Panc1 (cell line): ENCODE data around the gene RNU2-63P. TPM values are rescaled to one million over a fixed set of nuclear protein-coding genes. Genes with fewer than 3 reads are reported as not detected.

Source experiments
- ATAC-seq: fragments of 200-7000 bp; cut with Tn5 transposase; 2 replicates; pipeline ENCODE4 v1.9.1; 2020; ENCODE audit warnings: mild to moderate bottlenecking, moderate library complexity
- BruUV-seq: library from RNA; stranded (reverse); fragments of 400-500 nt; replicated peaks from 2 replicates; lab custom pipeline; 2021; lab: Mats Ljungman, UMichigan
- CTCF ChIA-PET: fragments of 300-600 bp; sonication (Branson Sonifier 250); formaldehyde crosslinking; loops from one replicate; lab custom pipeline; 2022; ENCODE audit warnings: antibody characterized with exemption; lab: Charles Lee
- POLR2A ChIA-PET: fragments of 300-600 bp; sonication (Branson Sonifier 250); formaldehyde crosslinking; loops from one replicate; lab custom pipeline; 2022; ENCODE audit warnings: antibody characterized with exemption; lab: Charles Lee
- DNase-seq: peaks from one replicate; pipeline ENCODE4 v3.0.0-alpha.2; 2010; ENCODE audit warnings: low read depth, low spot score
- H3K27ac ChIP-seq: 2 replicates; pipeline ENCODE4 v1.5.1; 2011; ENCODE audit warnings: mild to moderate bottlenecking, low read length, inconsistent platforms
- H3K27me3 ChIP-seq: fragments of 200-500 bp; sonication (Bioruptor generic); 2 replicates; pipeline ENCODE4 v1.6.0; 2014; ENCODE audit warnings: low read length, inconsistent platforms; ENCODE audit not compliant: control insufficient read depth, insufficient read depth
- H3K36me3 ChIP-seq: fragments of 200-500 bp; sonication (Bioruptor generic); 2 replicates; pipeline ENCODE4 v1.5.1; 2014; ENCODE audit warnings: inconsistent platforms, mild to moderate bottlenecking, low read length, moderate library complexity; ENCODE audit not compliant: control insufficient read depth, insufficient read depth
- H3K4me1 ChIP-seq: 2 replicates; pipeline ENCODE4 v1.5.1; 2011; ENCODE audit warnings: inconsistent platforms, mild to moderate bottlenecking, low read length, moderate library complexity; ENCODE audit not compliant: control insufficient read depth, insufficient read depth
- H3K4me3 ChIP-seq, 2 experiments: 2 replicates each; pipeline ENCODE4 v1.5.1; 2011 to 2012; ENCODE audit warnings: low read depth in 2 of 2, low read length in 2 of 2, mild to moderate bottlenecking in 2 of 2, inconsistent platforms in 1 of 2, moderate library complexity in 1 of 2
- H3K9me3 ChIP-seq: fragments of 200-500 bp; sonication (Bioruptor generic); 2 replicates; pipeline ENCODE4 v1.5.1; 2014; ENCODE audit warnings: low read depth, mild to moderate bottlenecking, inconsistent platforms, low read length, moderate library complexity; ENCODE audit not compliant: control insufficient read depth, insufficient read depth
- CTCF ChIP-seq: fragments of 450-650 bp; IDR thresholded peaks from 2 replicates; pipeline ENCODE4 v1.5.1; 2017; ENCODE audit warnings: mild to moderate bottlenecking
- POLR2AphosphoS5 ChIP-seq: IDR thresholded peaks from 2 replicates; pipeline ENCODE4 v1.6.1; 2012; ENCODE audit warnings: mild to moderate bottlenecking, low read depth, low read length, moderate library complexity
- REST ChIP-seq, 2 experiments: IDR thresholded peaks; 2 replicates each; pipeline ENCODE4 v1.6.1; 2011 to 2012; ENCODE audit warnings: low read depth in 2 of 2, control low read depth in 1 of 2, low read length in 1 of 2, mild to moderate bottlenecking in 1 of 2, moderate library complexity in 1 of 2; ENCODE audit not compliant: insufficient read depth in 1 of 2
- SIN3A ChIP-seq: IDR thresholded peaks from 2 replicates; pipeline ENCODE4 v1.6.1; 2012; ENCODE audit warnings: low read depth, mild to moderate bottlenecking, low read length, moderate library complexity, borderline replicate concordance; ENCODE audit not compliant: insufficient read depth
- TCF7L2 ChIP-seq: IDR thresholded peaks from 2 replicates; pipeline ENCODE4 v1.6.1; 2011; ENCODE audit warnings: mild to moderate bottlenecking, low read depth, low read length, inconsistent platforms
- in situ Hi-C: cut with HindIII; loops from 2 replicates; pipeline ENCODE4 v1.10.0; 2016; ENCODE audit warnings: low sequenced_read_pairs, low pct_unique_long_range_greater_than_20kb
- intact Hi-C: fragments of 100-400 bp; cut with micrococcal nuclease; formaldehyde crosslinking; loops from one replicate; pipeline ENCODE4 v1.10.0; 2022; ENCODE audit not compliant: unreplicated experiment
- total RNA-seq: library from RNA; stranded (reverse); gene quantifications from one replicate; pipeline ENCODE4 v1.2.1, GENCODE V29; 2021; ENCODE audit not compliant: unreplicated experiment

Gene RNU2-63P
- total RNA-seq, 1 experiment from 2014 or later: 14.0 TPM

- in situ Hi-C loops: no loop called here
- no peak for ATAC-seq
Measured at GRCh38 chr2:88058191-88058590, 41.8 kb upstream of the RNU2-63P start.

GRCh38 chr2:88057437-88057844, 41.1 kb upstream of the RNU2-63P start:
- intact Hi-C loops: no loop called here
- Histone ChIP-seq H3K4me1 (peaks cover 15% of the 10 kb centered on the region; the same call in 1 of the 2 replicates), H3K4me3 (no peak overlapping the region), H3K36me3 (0 out of 2 replicates have a peak, but pooled peaks cover 2% of the 10 kb centered on the region), H3K27me3 (no peaks in the 10 kb centered on the region), H3K9me3 (no peaks in the 10 kb centered on the region), H3K27ac (no peak overlapping the region)
- TF ChIP-seq SIN3A (no peak), CTCF (no peak), TCF7L2 (no peak), REST (IDR thresholded peaks at IDR 0.05; ENCODE audit: insufficient read depth in 1 of 2, low read depth in 2 of 2, low read length in 1 of 2) (no peak), POLR2AphosphoS5 (no peak)
- ATAC-seq: no peak
- BruUV-seq: no TSS peak
- CTCF ChIA-PET: no interaction called here
- in situ Hi-C loops: no loop called here
- no peak for DNase-seq
- POLR2A ChIA-PET: no interaction called here

More at GRCh38 chr2:88058191-88058590, 41.8 kb upstream of the RNU2-63P start:
- CTCF ChIA-PET: no interaction called here
- Histone ChIP-seq H3K4me1 (peaks cover 14% of the 10 kb centered on the region; the same call in 1 of the 2 replicates), H3K27ac (no peak overlapping the region), H3K27me3 (no peaks in the 10 kb centered on the region), H3K9me3 (no peaks in the 10 kb centered on the region), H3K36me3 (0 out of 2 replicates have a peak, but pooled peaks cover 2% of the 10 kb centered on the region), H3K4me3 (no peak overlapping the region)
- TF ChIP-seq POLR2AphosphoS5: no peak
- TF ChIP-seq CTCF: no peak
- no peak for TF ChIP-seq SIN3A
- TF ChIP-seq TCF7L2: no peak
- TF ChIP-seq REST (IDR thresholded peaks at IDR 0.05; ENCODE audit: insufficient read depth in 1 of 2, low read depth in 2 of 2, low read length in 1 of 2): no peak
- intact Hi-C loops: no loop called here
- POLR2A ChIA-PET: no interaction called here
- DNase-seq: no peak
- no TSS peak for BruUV-seq
